Measurements from ENCODE around the gene PLEKHA1.

The PLEKHA1 gene

DNA sequence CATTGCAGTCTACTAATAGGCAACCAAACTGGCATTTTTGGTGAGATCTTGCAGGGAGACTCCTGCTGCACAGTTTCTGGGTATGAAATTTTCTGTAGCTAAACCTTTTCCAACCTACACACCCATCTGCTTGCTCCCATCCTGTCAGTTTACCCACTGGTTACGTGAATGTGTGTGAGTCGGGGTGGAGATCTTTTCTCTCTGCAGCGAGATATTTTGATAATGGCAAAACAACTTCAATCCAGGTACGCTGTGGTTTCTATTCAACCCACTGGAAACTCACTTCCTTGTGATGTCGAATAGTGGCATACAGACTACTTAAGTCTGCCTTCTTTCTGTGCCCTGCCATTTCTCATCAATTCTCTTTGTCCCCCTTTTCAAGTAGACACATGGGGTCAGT is 4.5 kb downstream of the PLEKHA1 start:
- TF ChIP-seq, protein P1, sequence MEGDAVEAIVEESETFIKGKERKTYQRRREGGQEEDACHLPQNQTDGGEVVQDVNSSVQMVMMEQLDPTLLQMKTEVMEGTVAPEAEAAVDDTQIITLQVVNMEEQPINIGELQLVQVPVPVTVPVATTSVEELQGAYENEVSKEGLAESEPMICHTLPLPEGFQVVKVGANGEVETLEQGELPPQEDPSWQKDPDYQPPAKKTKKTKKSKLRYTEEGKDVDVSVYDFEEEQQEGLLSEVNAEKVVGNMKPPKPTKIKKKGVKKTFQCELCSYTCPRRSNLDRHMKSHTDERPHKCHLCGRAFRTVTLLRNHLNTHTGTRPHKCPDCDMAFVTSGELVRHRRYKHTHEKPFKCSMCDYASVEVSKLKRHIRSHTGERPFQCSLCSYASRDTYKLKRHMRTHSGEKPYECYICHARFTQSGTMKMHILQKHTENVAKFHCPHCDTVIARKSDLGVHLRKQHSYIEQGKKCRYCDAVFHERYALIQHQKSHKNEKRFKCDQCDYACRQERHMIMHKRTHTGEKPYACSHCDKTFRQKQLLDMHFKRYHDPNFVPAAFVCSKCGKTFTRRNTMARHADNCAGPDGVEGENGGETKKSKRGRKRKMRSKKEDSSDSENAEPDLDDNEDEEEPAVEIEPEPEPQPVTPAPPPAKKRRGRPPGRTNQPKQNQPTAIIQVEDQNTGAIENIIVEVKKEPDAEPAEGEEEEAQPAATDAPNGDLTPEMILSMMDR (IDR thresholded peaks at IDR 0.05; ENCODE audit: insufficient read depth, missing control alignments) = no peak
- FAIRE-seq (no peak), DNase-seq (ENCODE audit: insufficient read length, low spot score) (no peak)

DNA sequence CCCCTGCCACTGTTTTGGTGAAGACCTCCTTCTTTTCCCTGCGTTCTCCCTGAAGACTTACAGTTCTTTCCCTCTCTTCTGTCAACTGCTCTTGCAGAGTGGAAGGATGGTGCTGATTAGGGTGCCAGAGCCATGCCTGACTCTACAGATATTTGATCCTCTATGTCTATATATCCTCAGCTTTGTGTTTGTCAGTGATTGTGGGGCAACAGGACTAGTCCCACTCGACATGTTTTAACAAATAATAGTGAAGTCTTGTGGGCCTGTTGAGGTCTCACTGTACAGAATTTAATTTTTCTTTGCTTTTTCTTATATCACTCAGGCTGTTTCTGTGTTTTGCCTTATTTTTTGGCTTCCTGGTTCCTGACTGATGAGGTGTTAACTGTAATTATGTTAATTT is 5.0 kb downstream of the PLEKHA1 start:
- FAIRE-seq (no peak), DNase-seq (ENCODE audit: insufficient read length, low spot score) (no peak)
- TF ChIP-seq, protein P1 (IDR thresholded peaks at IDR 0.05; ENCODE audit: insufficient read depth, missing control alignments) = no peak

DNA sequence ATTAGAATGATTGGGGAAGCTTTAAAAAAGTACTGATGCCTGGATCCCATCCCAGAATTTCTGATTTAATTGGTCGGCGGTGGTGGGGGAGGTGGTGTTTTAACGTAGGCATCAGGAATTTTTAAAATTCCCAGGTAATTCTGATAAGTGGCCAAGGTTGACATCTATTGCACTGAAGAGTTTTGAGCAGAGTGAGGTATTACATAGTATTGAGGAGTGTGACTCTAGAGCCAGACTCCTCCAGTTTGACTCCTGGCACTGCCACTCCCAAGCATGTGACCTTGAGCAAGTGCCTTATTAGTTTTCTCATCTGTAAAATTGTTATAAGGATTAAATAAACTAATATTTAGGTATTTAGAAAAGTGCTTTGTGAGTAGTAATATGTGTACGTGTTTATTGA is 6.2 kb downstream of the PLEKHA1 start:
- TF ChIP-seq, protein P1 (IDR thresholded peaks at IDR 0.05; ENCODE audit: insufficient read depth, missing control alignments) = no peak
- DNase-seq (ENCODE audit: insufficient read length, low spot score) (no peak), FAIRE-seq (no peak)

DNA sequence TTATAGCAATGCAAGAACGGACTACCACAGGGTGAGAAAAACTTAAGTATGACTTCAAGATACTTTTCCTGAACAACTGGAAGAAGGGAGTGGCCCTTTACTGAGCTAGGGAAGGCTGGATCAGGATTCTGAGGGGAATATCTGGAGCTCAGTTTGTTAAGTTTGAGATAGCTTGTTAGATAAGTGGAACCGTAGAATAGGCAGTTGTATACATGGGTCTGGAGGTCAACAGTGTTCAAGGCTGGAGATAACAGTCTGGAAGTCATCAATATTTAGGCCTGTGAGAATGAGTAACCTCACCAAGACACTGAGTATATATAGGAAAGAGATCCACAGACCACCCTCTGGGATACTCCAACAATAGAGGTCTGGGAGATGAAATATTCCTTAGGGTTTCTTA is 7.2 kb downstream of the PLEKHA1 start:
- DNase-seq (ENCODE audit: insufficient read length, low spot score) = no peak
- no peak for FAIRE-seq
- TF ChIP-seq, protein P1 (IDR thresholded peaks at IDR 0.05; ENCODE audit: insufficient read depth, missing control alignments) = no peak

DNA sequence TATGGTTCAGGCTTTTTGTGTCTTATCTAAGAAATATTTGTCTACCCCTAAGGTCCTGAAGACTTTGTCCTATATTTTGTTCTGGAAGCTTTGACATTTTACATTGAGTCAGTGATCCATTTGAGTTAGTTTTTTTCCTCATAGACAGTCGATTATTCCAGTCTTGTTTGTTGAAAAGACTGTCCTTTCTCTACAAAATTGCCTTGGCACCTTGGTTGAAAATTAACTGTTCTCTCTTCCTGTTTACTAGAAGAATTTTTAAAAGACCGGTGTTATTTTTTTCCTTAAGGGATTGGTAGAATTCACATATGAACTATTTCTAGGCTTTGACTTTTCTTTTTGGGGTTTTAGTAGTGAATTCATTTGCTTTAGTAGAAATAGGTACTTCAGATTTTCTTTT is 12.0 kb downstream of the PLEKHA1 start:
- FAIRE-seq (no peak), DNase-seq (ENCODE audit: insufficient read length, low spot score) (no peak)
- TF ChIP-seq, protein P1 (IDR thresholded peaks at IDR 0.05; ENCODE audit: insufficient read depth, missing control alignments) = no peak

DNA sequence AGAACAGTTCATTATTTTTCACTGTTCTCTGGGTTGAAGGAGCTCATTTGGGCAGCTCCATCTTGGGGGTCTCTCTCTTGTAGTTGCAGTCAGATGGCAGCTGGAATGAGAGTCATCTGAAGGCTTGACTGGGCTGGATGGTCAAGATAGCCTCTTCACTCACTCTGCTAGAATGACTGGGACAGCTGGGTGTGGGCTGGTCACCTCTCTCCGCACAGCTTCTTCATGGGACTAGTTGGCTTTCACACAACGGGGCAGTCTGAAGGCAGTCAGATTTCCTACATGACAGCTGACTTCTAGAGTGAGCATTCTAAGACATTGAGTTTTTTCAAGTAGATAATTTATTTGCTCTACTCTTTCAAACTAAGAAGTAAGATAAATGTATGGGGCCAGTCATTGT is 13.1 kb downstream of the PLEKHA1 start:
- DNase-seq (ENCODE audit: insufficient read length, low spot score) = no peak
- TF ChIP-seq, protein P1 (IDR thresholded peaks at IDR 0.05; ENCODE audit: insufficient read depth, missing control alignments) = no peak
- no peak for FAIRE-seq

DNA sequence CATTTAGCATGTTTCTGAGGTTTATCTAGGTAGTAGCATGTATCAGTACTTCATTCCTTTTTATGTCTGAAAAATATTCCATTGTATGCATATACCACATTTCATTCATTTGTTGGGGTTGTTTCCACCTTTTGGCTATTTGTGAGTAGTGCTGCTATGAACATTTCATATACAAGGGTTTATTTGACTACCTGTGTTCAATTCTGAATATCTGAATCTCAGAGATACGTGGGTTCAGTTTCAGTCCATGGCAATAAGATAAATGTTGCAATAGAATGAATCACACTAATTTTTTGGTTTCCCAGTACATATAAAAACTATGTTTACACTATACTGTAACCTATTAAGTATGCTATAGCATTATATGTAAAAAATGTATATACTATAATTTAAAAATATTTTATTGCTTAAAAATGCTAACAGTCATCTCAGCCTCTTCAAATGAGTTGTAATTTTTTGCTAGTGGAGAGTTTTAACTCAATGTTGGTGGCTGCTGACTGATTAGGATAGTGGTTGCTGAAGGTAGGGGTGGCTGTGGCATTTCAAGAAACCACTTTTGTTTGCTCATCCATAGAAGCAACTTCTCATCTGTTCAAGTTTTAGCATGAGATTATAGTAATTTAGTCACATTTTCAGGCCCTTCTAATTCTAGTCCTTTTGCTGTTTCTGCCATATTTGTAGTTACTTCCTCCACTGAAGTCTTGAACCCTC is 13.9 kb downstream of the PLEKHA1 start:
- DNase-seq (ENCODE audit: insufficient read length, low spot score) (no peak), FAIRE-seq (no peak)
- TF ChIP-seq, protein P1 (IDR thresholded peaks at IDR 0.05; ENCODE audit: insufficient read depth, missing control alignments) = no peak

Data from D721Med (cell line).